Measurements from ENCODE around the gene ERFE. TPM values are rescaled to one million over a fixed set of nuclear protein-coding genes. Genes with fewer than 3 reads are reported as not detected.
"Not testable (repeated sequence)": the region's sequence is repeated elsewhere in the genome, so short reads cannot be mapped to it uniquely, and the experiment has no call there.

Gene ERFE
- total and polyA plus RNA-seq, 12 donors: 0.10 to 0.36 (median 0.11) TPM; not detected in 9

DNA sequence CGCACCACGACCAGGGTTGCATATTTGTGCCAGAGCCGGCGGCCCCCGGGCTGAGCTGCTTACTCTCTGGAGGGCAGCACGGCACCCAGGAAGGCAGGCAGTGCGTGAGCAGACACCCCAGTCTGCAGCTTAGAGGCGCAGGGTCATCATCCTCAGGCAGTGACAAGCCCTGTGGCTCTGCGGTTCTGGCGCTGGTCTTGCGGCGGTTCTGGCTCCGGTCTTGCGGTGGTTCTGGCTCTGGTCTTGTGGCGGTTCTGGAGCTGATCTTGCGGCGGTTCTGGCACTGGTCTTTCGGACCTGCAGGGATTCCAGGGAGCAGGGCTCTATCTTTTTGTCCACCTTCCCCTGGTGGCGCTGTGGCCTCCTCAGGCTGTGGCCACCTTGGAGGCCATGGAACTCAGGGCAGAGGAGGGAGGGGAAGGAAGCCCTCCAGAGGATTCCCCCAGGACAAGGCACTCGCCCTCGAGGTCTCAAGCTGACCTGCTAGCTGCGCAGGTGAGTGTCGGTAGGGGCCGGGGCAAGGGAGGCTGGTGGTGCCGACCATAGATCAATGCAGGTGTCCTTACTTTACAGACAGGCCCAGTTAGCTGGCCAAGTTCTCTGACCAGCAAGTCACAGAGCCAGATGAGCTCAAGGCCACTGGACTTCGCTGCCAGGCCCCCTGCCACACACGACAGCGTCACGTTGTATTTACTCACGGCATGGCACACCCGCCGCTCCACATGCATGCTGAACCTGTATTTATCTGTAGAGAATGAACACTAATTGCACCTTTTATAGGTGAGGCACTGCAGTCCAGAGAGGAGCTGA, 43.7 kb upstream of the ERFE start:
- WGBS, 4 donors: 82 to 88% (median 86%) methylated on average over 20 to 32 of the region's 32 CpGs
- intact Hi-C loops (cut with DNase I): no loop called here
- no peaks in the 10 kb centered on the region for H3K4me1 ChIP-seq (replicated peaks in 1 of 2)

DNA sequence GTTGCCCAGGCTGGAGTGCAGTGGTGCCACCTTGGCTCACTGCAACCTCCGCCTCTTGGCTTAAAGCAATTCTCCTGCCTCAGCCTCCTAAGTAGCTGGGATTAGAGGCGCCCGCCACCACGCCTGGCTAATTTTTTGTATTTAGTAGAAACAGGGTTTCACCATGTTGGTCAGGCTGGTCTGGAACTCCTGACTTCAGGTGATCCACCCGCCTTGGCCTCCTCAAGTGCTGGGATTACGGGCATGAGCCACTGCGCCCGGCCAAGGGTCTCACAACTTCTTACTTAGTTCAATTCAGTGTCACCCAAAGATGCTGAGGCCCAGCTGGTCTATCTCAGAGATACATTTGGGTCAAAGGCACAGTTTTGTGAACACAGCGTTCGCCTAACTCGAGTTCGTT, 43.1 kb upstream of the ERFE start:
- H3K27ac ChIP-seq; H3K4me1 ChIP-seq (replicated peaks in 1 of 2); H3K4me3 ChIP-seq; intact Hi-C loops (cut with DNase I); DNase-seq; H3K9me3 ChIP-seq (replicated peaks in 1 of 3); H3K36me3 ChIP-seq (replicated peaks in 1 of 2): not testable (repeated sequence)
- H3K27me3 ChIP-seq: peaks cover 15% of the 10 kb centered on the region
- 89 to 90% (median 89%) methylated on average over 11 to 12 of the region's 12 CpGs for WGBS, 4 donors

More for the DNA sequence above, 43.7 kb upstream of the ERFE start:
- peaks cover 15% of the 10 kb centered on the region for H3K27me3 ChIP-seq
- TF ChIP-seq, protein P1, sequence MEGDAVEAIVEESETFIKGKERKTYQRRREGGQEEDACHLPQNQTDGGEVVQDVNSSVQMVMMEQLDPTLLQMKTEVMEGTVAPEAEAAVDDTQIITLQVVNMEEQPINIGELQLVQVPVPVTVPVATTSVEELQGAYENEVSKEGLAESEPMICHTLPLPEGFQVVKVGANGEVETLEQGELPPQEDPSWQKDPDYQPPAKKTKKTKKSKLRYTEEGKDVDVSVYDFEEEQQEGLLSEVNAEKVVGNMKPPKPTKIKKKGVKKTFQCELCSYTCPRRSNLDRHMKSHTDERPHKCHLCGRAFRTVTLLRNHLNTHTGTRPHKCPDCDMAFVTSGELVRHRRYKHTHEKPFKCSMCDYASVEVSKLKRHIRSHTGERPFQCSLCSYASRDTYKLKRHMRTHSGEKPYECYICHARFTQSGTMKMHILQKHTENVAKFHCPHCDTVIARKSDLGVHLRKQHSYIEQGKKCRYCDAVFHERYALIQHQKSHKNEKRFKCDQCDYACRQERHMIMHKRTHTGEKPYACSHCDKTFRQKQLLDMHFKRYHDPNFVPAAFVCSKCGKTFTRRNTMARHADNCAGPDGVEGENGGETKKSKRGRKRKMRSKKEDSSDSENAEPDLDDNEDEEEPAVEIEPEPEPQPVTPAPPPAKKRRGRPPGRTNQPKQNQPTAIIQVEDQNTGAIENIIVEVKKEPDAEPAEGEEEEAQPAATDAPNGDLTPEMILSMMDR (IDR thresholded peaks at IDR 0.05): no peak
- TF ChIP-seq POLR2A (IDR thresholded peaks at IDR 0.05): no peak
- H3K36me3 ChIP-seq (replicated peaks in 1 of 2): no peaks in the 10 kb centered on the region
- no peak overlapping the region for H3K27ac ChIP-seq
- no peak overlapping the region for H3K4me3 ChIP-seq
- no peak for DNase-seq
- no peaks in the 10 kb centered on the region for H3K9me3 ChIP-seq (replicated peaks in 1 of 3)

GRCh38 chr2:238116298-238117198, 42.2 kb upstream of the ERFE start:
- Histone ChIP-seq H3K9me3 (replicated peaks in 1 of 3) (no peaks in the 10 kb centered on the region), H3K27ac (no peak overlapping the region), H3K4me3 (no peak overlapping the region), H3K27me3 (peaks cover 15% of the 10 kb centered on the region), H3K36me3 (replicated peaks in 1 of 2) (no peaks in the 10 kb centered on the region), H3K4me1 (replicated peaks in 1 of 2) (no peaks in the 10 kb centered on the region)
- TF ChIP-seq, protein P1 (IDR thresholded peaks at IDR 0.05): no peak
- TF ChIP-seq POLR2A (IDR thresholded peaks at IDR 0.05): no peak
- DNase-seq: no peak
- 77 to 100% (median 86%) methylated on average over 1 to 21 of the region's 21 CpGs for WGBS, 4 donors
- intact Hi-C loops (cut with DNase I): no loop called here

DNA sequence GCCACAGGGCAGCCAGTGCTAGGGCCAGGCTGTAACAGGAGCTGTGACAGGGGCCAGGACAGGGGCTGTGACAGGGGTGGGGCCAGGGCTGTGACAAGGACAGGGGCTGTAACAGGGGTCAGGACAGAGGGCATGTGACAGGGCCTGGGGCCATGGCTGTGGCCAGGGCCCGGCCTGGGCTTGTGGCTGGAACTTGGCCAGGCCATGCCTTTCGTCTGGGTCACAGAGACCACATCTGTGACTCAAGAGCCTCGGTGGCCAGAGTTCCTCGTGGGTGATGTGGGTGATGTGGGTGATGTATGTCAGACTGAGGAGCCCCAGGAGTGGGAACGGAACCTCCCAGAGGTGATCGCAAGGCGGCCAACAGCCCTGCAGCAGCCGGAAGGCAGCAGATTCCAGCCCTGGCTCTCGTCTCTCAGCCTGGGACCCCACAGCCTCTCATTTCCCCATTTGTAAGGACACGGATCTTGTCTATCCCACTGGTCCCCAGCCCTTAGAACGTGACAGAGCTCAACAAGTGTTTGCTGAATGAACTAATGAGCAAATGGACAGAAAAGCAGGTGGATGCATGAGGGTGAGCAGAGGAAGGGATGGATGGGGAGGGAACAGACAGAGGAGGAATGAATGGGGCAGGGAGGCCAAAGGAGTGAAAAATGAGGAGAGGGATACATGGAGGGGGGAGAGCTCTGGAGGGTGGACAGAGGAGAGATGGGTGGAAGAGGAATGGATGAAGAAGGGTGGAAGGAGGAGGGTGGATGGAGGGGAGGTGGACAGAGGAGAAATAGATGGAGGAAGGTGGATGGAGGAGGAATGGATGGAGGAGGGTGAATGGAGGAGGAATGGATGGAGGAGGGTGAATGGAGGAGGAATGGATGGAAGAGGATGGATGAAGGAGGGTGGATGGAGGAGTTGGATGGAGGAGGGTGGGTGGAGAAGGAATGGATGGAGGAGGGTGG, 41.3 kb upstream of the ERFE start:
- no peak for DNase-seq
- Histone ChIP-seq H3K27ac (no peak overlapping the region), H3K36me3 (replicated peaks in 1 of 2) (no peaks in the 10 kb centered on the region), H3K4me1 (replicated peaks in 1 of 2) (no peaks in the 10 kb centered on the region), H3K9me3 (replicated peaks in 1 of 3) (no peaks in the 10 kb centered on the region), H3K27me3 (peaks cover 15% of the 10 kb centered on the region), H3K4me3 (no peak overlapping the region)
- TF ChIP-seq POLR2A (IDR thresholded peaks at IDR 0.05): no peak
- TF ChIP-seq, protein P1 (IDR thresholded peaks at IDR 0.05): no peak
- intact Hi-C loops (cut with DNase I): no loop called here
- WGBS, 4 donors: 54 to 76% (median 70%) methylated on average over 2 to 11 of the region's 11 CpGs

All from adrenal gland (tissue), 12 donors.